Measurements from ENCODE around the gene CYTH4.

DNA sequence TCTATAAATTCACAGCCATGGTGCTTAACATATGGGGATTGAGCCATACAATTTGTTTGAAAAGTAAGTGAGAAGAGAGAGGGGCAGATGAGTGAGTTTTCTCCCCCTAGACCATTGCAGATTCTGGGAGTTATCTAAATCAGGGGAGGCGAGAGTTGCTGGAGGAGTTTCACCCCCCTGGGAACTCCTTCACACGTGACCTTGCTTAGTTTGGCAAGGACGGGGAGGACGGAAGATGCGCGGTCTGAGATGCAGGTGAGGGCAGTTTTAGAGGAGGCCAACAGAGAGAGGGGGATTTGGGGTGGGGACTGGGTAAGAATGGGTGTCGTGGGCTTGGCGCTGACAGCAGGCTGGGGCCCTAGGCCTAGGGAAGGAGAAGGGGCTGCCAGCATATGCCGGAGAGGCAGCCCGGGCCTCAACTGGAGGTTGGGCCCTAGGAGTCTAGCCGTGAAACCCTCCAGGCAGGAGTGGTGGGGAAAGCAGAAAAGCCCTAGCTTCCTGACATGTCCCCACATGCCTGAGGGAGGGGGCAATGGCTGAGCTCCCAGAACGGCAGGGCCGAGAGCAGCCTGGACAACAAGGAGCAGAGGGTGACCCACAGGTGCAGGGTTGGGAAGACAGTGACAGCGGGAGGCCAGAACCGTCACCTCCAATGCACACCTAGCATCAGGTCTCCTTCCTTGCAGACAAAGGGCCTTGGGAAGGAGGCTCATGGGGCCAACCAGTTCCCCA, 81.1 kb downstream of the CYTH4 start:
- TF ChIP-seq ZNF384 (IDR thresholded peaks at IDR 0.05) (no peak), SP1 (IDR thresholded peaks at IDR 0.05) (no peak), FOXM1 (IDR thresholded peaks at IDR 0.05; ENCODE audit: borderline replicate concordance) (no peak), SUZ12 (IDR thresholded peaks at IDR 0.05) (no peak), NFRKB (IDR thresholded peaks at IDR 0.05) (no peak), LEF1 (IDR thresholded peaks at IDR 0.05; ENCODE audit: borderline replicate concordance) (no peak), BHLHE40 (IDR thresholded peaks at IDR 0.05; ENCODE audit: borderline replicate concordance) (no peak), ARNT (IDR thresholded peaks at IDR 0.05) (no peak), TARDBP (IDR thresholded peaks at IDR 0.05) (no peak), FOXK2 (IDR thresholded peaks at IDR 0.05) (no peak), FOXA1 (IDR thresholded peaks at IDR 0.05) (no peak), ELF4 (IDR thresholded peaks at IDR 0.05) (no peak)
- TF ChIP-seq, protein P1, sequence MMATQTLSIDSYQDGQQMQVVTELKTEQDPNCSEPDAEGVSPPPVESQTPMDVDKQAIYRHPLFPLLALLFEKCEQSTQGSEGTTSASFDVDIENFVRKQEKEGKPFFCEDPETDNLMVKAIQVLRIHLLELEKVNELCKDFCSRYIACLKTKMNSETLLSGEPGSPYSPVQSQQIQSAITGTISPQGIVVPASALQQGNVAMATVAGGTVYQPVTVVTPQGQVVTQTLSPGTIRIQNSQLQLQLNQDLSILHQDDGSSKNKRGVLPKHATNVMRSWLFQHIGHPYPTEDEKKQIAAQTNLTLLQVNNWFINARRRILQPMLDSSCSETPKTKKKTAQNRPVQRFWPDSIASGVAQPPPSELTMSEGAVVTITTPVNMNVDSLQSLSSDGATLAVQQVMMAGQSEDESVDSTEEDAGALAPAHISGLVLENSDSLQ (IDR thresholded peaks at IDR 0.05): no peak
